Liver (tissue), 9 donors: ENCODE measurements around the gene AMPD1. TPM values are rescaled to one million over a fixed set of nuclear protein-coding genes. Genes with fewer than 3 reads are reported as not detected.

Experiments used
- DNase-seq: peaks from one replicate; pipeline ENCODE4 v3.0.0-alpha.2; 2017; ENCODE audit warnings: low spot score
- H3K27ac ChIP-seq, 2 donors: one replicate each; pipeline ENCODE4 v1.7.0; 2013; ENCODE audit warnings: inconsistent platforms in 2 of 2, low read length in 2 of 2, control low read depth in 1 of 2, low read depth in 1 of 2, mild to moderate bottlenecking in 1 of 2
- H3K27me3 ChIP-seq, 4 donors: one replicate each; pipeline versions ENCODE4 v1.6.1 to v1.7.0; 2013; ENCODE audit warnings: low read length in 3 of 4, inconsistent platforms in 1 of 4, mild to moderate bottlenecking in 1 of 4, moderate library complexity in 1 of 4; ENCODE audit not compliant: control insufficient read depth in 4 of 4, insufficient read depth in 4 of 4
- H3K36me3 ChIP-seq, 4 donors: one replicate each; pipeline versions ENCODE4 v1.6.1 to v1.7.0; 2013; ENCODE audit warnings: low read length in 3 of 4, mild to moderate bottlenecking in 3 of 4, low read depth in 1 of 4, moderate library complexity in 1 of 4; ENCODE audit not compliant: control insufficient read depth in 4 of 4, insufficient read depth in 3 of 4
- H3K4me1 ChIP-seq, 4 donors: one replicate each; pipeline versions ENCODE4 v1.6.1 to v1.7.0; 2013; ENCODE audit warnings: low read length in 3 of 4, mild to moderate bottlenecking in 3 of 4, moderate library complexity in 1 of 4; ENCODE audit not compliant: control insufficient read depth in 4 of 4, insufficient read depth in 4 of 4
- H3K4me3 ChIP-seq, 3 donors: one replicate each; pipeline versions ENCODE4 v1.6.1 to v1.7.0; 2013; ENCODE audit warnings: low read length in 3 of 3, control low read depth in 1 of 3, low read depth in 1 of 3, mild to moderate bottlenecking in 1 of 3
- H3K9ac ChIP-seq, 2 donors: one replicate each; pipeline ENCODE4 v1.7.0; 2013; ENCODE audit warnings: low read length in 2 of 2, mild to moderate bottlenecking in 2 of 2, moderate library complexity in 2 of 2, control low read depth in 1 of 2, low read depth in 1 of 2
- H3K9me3 ChIP-seq, 4 donors: one replicate each; pipeline versions ENCODE4 v1.6.1 to v1.7.0; 2013; ENCODE audit warnings: low read length in 3 of 4; ENCODE audit not compliant: control insufficient read depth in 4 of 4
- ATF3 ChIP-seq: IDR thresholded peaks from 2 replicates; pipeline ENCODE4 v1.6.1; 2016; ENCODE audit warnings: antibody characterized with exemption
- CTCF ChIP-seq: fragments of 150-350 bp; IDR thresholded peaks from 2 replicates; pipeline ENCODE4 v1.5.1; 2017; ENCODE audit warnings: improper control_type of control experiment, low read depth, low read length; ENCODE audit not compliant: missing input control
- EGR1 ChIP-seq, 2 donors: IDR thresholded peaks; 2 replicates each; pipeline ENCODE4 v1.6.1; 2016 to 2018; ENCODE audit warnings: antibody characterized with exemption in 2 of 2, low read depth in 2 of 2
- FOXA1 ChIP-seq: IDR thresholded peaks from 2 replicates; pipeline ENCODE4 v1.6.1; 2016; ENCODE audit warnings: antibody characterized with exemption
- FOXA2 ChIP-seq: IDR thresholded peaks from 2 replicates; pipeline ENCODE4 v1.6.1; 2016; ENCODE audit warnings: antibody characterized with exemption
- GABPA ChIP-seq, 2 donors: IDR thresholded peaks in 1 of 2; conservative IDR thresholded peaks in 1 of 2; 2 replicates each; pipeline ENCODE4 v1.6.1; 2016; ENCODE audit warnings: antibody characterized with exemption in 2 of 2, mild to moderate bottlenecking in 1 of 2, moderate library complexity in 1 of 2
- HNF4A ChIP-seq, 2 donors: conservative IDR thresholded peaks; 2 replicates each; pipeline ENCODE4 v1.6.1; 2016; ENCODE audit warnings: antibody characterized with exemption in 2 of 2, mild to moderate bottlenecking in 2 of 2
- HNF4G ChIP-seq: IDR thresholded peaks from 2 replicates; pipeline ENCODE4 v1.6.1; 2016; ENCODE audit warnings: antibody characterized with exemption
- JUND ChIP-seq, 2 donors: IDR thresholded peaks; 2 replicates each; pipeline ENCODE4 v1.6.1; 2016; ENCODE audit warnings: antibody characterized with exemption in 2 of 2
- MAX ChIP-seq: IDR thresholded peaks from 2 replicates; pipeline ENCODE4 v1.6.1; 2016; ENCODE audit warnings: antibody characterized with exemption
- NR2F2 ChIP-seq: IDR thresholded peaks from 2 replicates; pipeline ENCODE4 v1.6.1; 2016; ENCODE audit warnings: antibody characterized with exemption
- RAD21 ChIP-seq, 2 donors: IDR thresholded peaks; 2 replicates each; pipeline ENCODE4 v1.6.1; 2016; ENCODE audit warnings: antibody characterized with exemption in 2 of 2, mild to moderate bottlenecking in 2 of 2
- REST ChIP-seq: IDR thresholded peaks from 2 replicates; pipeline ENCODE4 v1.6.1; 2016; ENCODE audit warnings: antibody characterized with exemption, mild to moderate bottlenecking
- RXRA ChIP-seq, 2 donors: IDR thresholded peaks; 2 replicates each; pipeline ENCODE4 v1.6.1; 2017 to 2018; ENCODE audit warnings: antibody characterized with exemption in 2 of 2, mild to moderate bottlenecking in 1 of 2
- SP1 ChIP-seq: IDR thresholded peaks from 2 replicates; pipeline ENCODE4 v1.6.1; 2018; ENCODE audit warnings: antibody characterized with exemption, mild to moderate bottlenecking
- TAF1 ChIP-seq: conservative IDR thresholded peaks from 2 replicates; pipeline ENCODE4 v1.6.1; 2016; ENCODE audit warnings: antibody characterized with exemption, mild to moderate bottlenecking
- YY1 ChIP-seq: IDR thresholded peaks from 2 replicates; pipeline ENCODE4 v1.6.1; 2016; ENCODE audit warnings: antibody characterized with exemption, mild to moderate bottlenecking
- ZBTB33 ChIP-seq: IDR thresholded peaks from 2 replicates; pipeline ENCODE4 v1.6.1; 2016; ENCODE audit warnings: antibody characterized with exemption
- WGBS: extraction: QIAGEN DNeasy Blood & Tissue Kit; methylation state at CpG from one replicate; pipeline ENCODE4 v1.1.7; 2013; 5-methylcytosine and 5-hydroxymethylcytosine counted together
- polyA plus RNA-seq, 2 donors: library from polyadenylated mRNA; stranded (reverse) in 1 of 2; unstranded in 1 of 2; fragments of 200-250 nt in 1 of 2; fragments of >200 nt in 1 of 2; fragmentation: Nextera tagmentation in 1 of 2; extraction: Ambion mirVana in 1 of 2; gene quantifications; one replicate each; pipeline versions ENCODE4 v1.2.1 to v1.2.3, GENCODE V29; 2013 to 2015
- total RNA-seq, 2 donors: library from RNA; depleted of rRNA; stranded (reverse); fragments of >200 nt; gene quantifications; one replicate each; pipeline ENCODE4 v1.2.3, GENCODE V29; 2014
- donor health status: healthy.
- donor health status: healthy.
- donor health status: healthy.
- donor health status: healthy.
- donor health status: healthy.

Gene AMPD1
- total and polyA plus RNA-seq, 4 donors = 0.03 TPM; not detected in 3

- 79% methylated on average over 5 of the region's 5 CpGs for WGBS
- Histone ChIP-seq H3K4me3 (no peak overlapping the region), H3K27ac (no peak overlapping the region), H3K27me3 (no peaks in the 10 kb centered on the region), H3K4me1 (no peaks in the 10 kb centered on the region), H3K9me3 (no peaks in the 10 kb centered on the region), H3K9ac (no peak overlapping the region), H3K36me3 (no peaks in the 10 kb centered on the region)
- DNase-seq = no peak
- TF ChIP-seq RXRA (IDR thresholded peaks at IDR 0.05) (no peak), REST (no peak)
These were observed 17.7 kb downstream of the AMPD1 start for GRCh38 chr1:114677691-114678090.

GRCh38 chr1:114676115-114676514 is 19.2 kb downstream of the AMPD1 start:
- Histone ChIP-seq H3K9me3 (no peaks in the 10 kb centered on the region), H3K9ac (no peak overlapping the region), H3K4me3 (no peak overlapping the region), H3K36me3 (no peaks in the 10 kb centered on the region), H3K27me3 (no peaks in the 10 kb centered on the region), H3K4me1 (no peaks in the 10 kb centered on the region), H3K27ac (no peak overlapping the region)
- DNase-seq = no peak
- no peak for TF ChIP-seq FOXA2
- TF ChIP-seq ZBTB33 = no peak
- no peak for TF ChIP-seq HNF4A (conservative IDR thresholded peaks at IDR 0.05)
- no peak for TF ChIP-seq EGR1 (IDR thresholded peaks at IDR 0.05; ENCODE audit: low read depth in 2 of 2)
- no peak for TF ChIP-seq RAD21 (IDR thresholded peaks at IDR 0.05)
- TF ChIP-seq RXRA (IDR thresholded peaks at IDR 0.05) = no peak
- no peak for TF ChIP-seq FOXA1
- no peak for TF ChIP-seq JUND (IDR thresholded peaks at IDR 0.05)
- no peak for TF ChIP-seq REST
- TF ChIP-seq TAF1 = no peak
- TF ChIP-seq YY1 = no peak
- TF ChIP-seq ATF3 = no peak
- no peak for TF ChIP-seq SP1
- no peak for TF ChIP-seq GABPA (IDR thresholded peaks at IDR 0.05 in 1 of 2, conservative IDR thresholded peaks at IDR 0.05 in 1 of 2)
- TF ChIP-seq NR2F2 = no peak
- TF ChIP-seq HNF4G = no peak
- no peak for TF ChIP-seq CTCF
- TF ChIP-seq MAX = no peak
- WGBS = 90% methylated on average over 1 of the region's 1 CpG
